Neural cell (in vitro differentiated cells): ENCODE results near the gene KIF19.

Experiments used
- CTCF ChIP-seq: fragments of 450-650 bp; IDR thresholded peaks from 2 replicates; pipeline ENCODE4 v1.5.1; 2014; ENCODE audit warnings: antibody characterized with exemption, mild to moderate bottlenecking, moderate library complexity; ENCODE audit not compliant: poor library complexity, severe bottlenecking
- EZH2 ChIP-seq: fragments of 200-600, 300-800 bp; shearing (Covaris generic), sonication (generic); IDR thresholded peaks from 2 replicates; pipeline ENCODE4 v1.6.1; 2014; ENCODE audit warnings: antibody characterized with exemption, low read length, borderline replicate concordance, mild to moderate bottlenecking; ENCODE audit not compliant: insufficient read depth, poor library complexity, severe bottlenecking
- MXI1 ChIP-seq: fragments of 450-650 bp; conservative IDR thresholded peaks from 2 replicates; pipeline ENCODE4 v1.6.1; 2014; ENCODE audit warnings: antibody characterized with exemption, mild to moderate bottlenecking; ENCODE audit not compliant: poor library complexity, severe bottlenecking
- POLR2AphosphoS5 ChIP-seq: IDR thresholded peaks from 2 replicates; pipeline ENCODE4 v1.6.1; 2012
- SMC3 ChIP-seq: fragments of 450-650 bp; conservative IDR thresholded peaks from 2 replicates; pipeline ENCODE4 v1.6.1; 2014; ENCODE audit warnings: antibody characterized with exemption, mild to moderate bottlenecking, moderate library complexity; ENCODE audit not compliant: poor library complexity
- TAF1 ChIP-seq: IDR thresholded peaks from 2 replicates; pipeline ENCODE4 v1.6.1; 2012; ENCODE audit warnings: low read depth

GRCh38 chr17:74367206-74367605 lies 41.2 kb downstream of the KIF19 start, which contains the start of gene GPR142:
- no peak for TF ChIP-seq POLR2AphosphoS5
- TF ChIP-seq CTCF, result no peak
- TF ChIP-seq MXI1, result no peak
- no peak for TF ChIP-seq EZH2
- no peak for TF ChIP-seq SMC3
- TF ChIP-seq TAF1, result no peak
